ENCODE results near the gene GPC5.
A peak's percentile ranks its signal among the peaks of the same experiment; 100 is the strongest.

Gene GPC5

GRCh38 chr13:91714855-91715254, 316.4 kb downstream of the GPC5 start:
- DNase-seq (ENCODE audit: low read depth), result no peak

- no peak for DNase-seq (ENCODE audit: low read depth)
Observed at GRCh38 chr13:91716436-91717065, 318.1 kb downstream of the GPC5 start.

GRCh38 chr13:91719033-91719432, 320.6 kb downstream of the GPC5 start:
- peak; percentile 9 for DNase-seq (ENCODE audit: low read depth)

- no peak for DNase-seq (ENCODE audit: low read depth)
Observed at GRCh38 chr13:91721413-91721812, 323.0 kb downstream of the GPC5 start.

GRCh38 chr13:91722267-91722884, 324.0 kb downstream of the GPC5 start:
- peak; percentile 21 for DNase-seq (ENCODE audit: low read depth)

- DNase-seq (ENCODE audit: low read depth), result no peak
Observed at GRCh38 chr13:91724591-91724990, 326.2 kb downstream of the GPC5 start.

- no peak for DNase-seq (ENCODE audit: low read depth)
Observed at GRCh38 chr13:91725646-91726045, 327.2 kb downstream of the GPC5 start.

GRCh38 chr13:91726671-91727070, 328.2 kb downstream of the GPC5 start:
- DNase-seq (ENCODE audit: low read depth), result no peak

- no peak for DNase-seq (ENCODE audit: low read depth)
Observed at GRCh38 chr13:91729859-91730258, 331.4 kb downstream of the GPC5 start.

- DNase-seq (ENCODE audit: low read depth), result no peak
Observed at GRCh38 chr13:91739751-91740150, 341.3 kb downstream of the GPC5 start.

- no peak for DNase-seq (ENCODE audit: low read depth)
Observed at GRCh38 chr13:91740756-91741155, 342.3 kb downstream of the GPC5 start.

GRCh38 chr13:91741925-91742324, 343.5 kb downstream of the GPC5 start:
- DNase-seq (ENCODE audit: low read depth), result no peak

- DNase-seq (ENCODE audit: low read depth), result no peak
Observed at GRCh38 chr13:91744284-91744683, 345.9 kb downstream of the GPC5 start.

GRCh38 chr13:91745967-91746366, 347.5 kb downstream of the GPC5 start:
- no peak for DNase-seq (ENCODE audit: low read depth)

GRCh38 chr13:91747186-91747585, 348.8 kb downstream of the GPC5 start:
- DNase-seq (ENCODE audit: low read depth), result no peak

- no peak for DNase-seq (ENCODE audit: low read depth)
Observed at GRCh38 chr13:91748416-91749089, 350.1 kb downstream of the GPC5 start.

- DNase-seq (ENCODE audit: low read depth), result no peak
Observed at GRCh38 chr13:91758724-91759123, 360.3 kb downstream of the GPC5 start.

GRCh38 chr13:91762957-91763356, 364.5 kb downstream of the GPC5 start:
- no peak for DNase-seq (ENCODE audit: low read depth)

GRCh38 chr13:91764527-91764926, 366.1 kb downstream of the GPC5 start:
- DNase-seq (ENCODE audit: low read depth), result no peak

- peak; percentile 0 for DNase-seq (ENCODE audit: low read depth)
Observed at GRCh38 chr13:91767651-91768050, 369.2 kb downstream of the GPC5 start.

GRCh38 chr13:91768746-91769145, 370.3 kb downstream of the GPC5 start:
- no peak for DNase-seq (ENCODE audit: low read depth)

GRCh38 chr13:91771229-91771628, 372.8 kb downstream of the GPC5 start:
- DNase-seq (ENCODE audit: low read depth), result no peak

GRCh38 chr13:91773591-91774227, 375.3 kb downstream of the GPC5 start:
- no peak for DNase-seq (ENCODE audit: low read depth)
